ENCODE results near the gene TSSK1B.
"Not testable (repeated sequence)": the region's sequence is repeated elsewhere in the genome, so short reads cannot be mapped to it uniquely, and the experiment has no call there.

Gene TSSK1B

GRCh38 chr5:113434889-113435288 is at the start of gene TSSK1B:
Gene TSSK1B (minus strand): TSS chr5:113434989. CDS start chr5:113434839, 150 bp downstream.
- DNase-seq, result no peak

GRCh38 chr5:113480243-113480642 is 45.5 kb upstream of the TSSK1B start:
- no peak for DNase-seq

GRCh38 chr5:113478691-113479090 is 43.9 kb upstream of the TSSK1B start:
- DNase-seq, result no peak

GRCh38 chr5:113474100-113474728 is 39.4 kb upstream of the TSSK1B start:
- DNase-seq, result no peak

- no peak for DNase-seq
Observed at GRCh38 chr5:113463032-113463431, 28.2 kb upstream of the TSSK1B start.

- DNase-seq, result not testable (repeated sequence)
Observed at GRCh38 chr5:113457106-113457505, 22.3 kb upstream of the TSSK1B start.

GRCh38 chr5:113452941-113453340 is 18.2 kb upstream of the TSSK1B start:
- DNase-seq, result no peak

- no peak for DNase-seq
Observed at GRCh38 chr5:113451797-113452196, 17.0 kb upstream of the TSSK1B start.

- no peak for DNase-seq
Observed at GRCh38 chr5:113450929-113451328, 16.1 kb upstream of the TSSK1B start.

- DNase-seq, result no peak
Observed at GRCh38 chr5:113450462-113450861, 15.7 kb upstream of the TSSK1B start.

GRCh38 chr5:113448252-113448651 is 13.5 kb upstream of the TSSK1B start:
- DNase-seq, result no peak

- DNase-seq, result no peak
Observed at GRCh38 chr5:113447498-113448050, 12.8 kb upstream of the TSSK1B start.

- no peak for DNase-seq
Observed at GRCh38 chr5:113446358-113446927, 11.7 kb upstream of the TSSK1B start.

GRCh38 chr5:113437111-113437510 is 2.3 kb upstream of the TSSK1B start:
- no peak for DNase-seq

- no peak for DNase-seq
Observed at GRCh38 chr5:113435575-113435974, 786 bp upstream of the TSSK1B start.

GRCh38 chr5:113433862-113434612 is 752 bp downstream of the TSSK1B start:
- no peak for DNase-seq

GRCh38 chr5:113433071-113433470 is 1.7 kb downstream of the TSSK1B start:
- no peak for DNase-seq

- DNase-seq, result no peak
Observed at GRCh38 chr5:113427871-113428574, 6.8 kb downstream of the TSSK1B start.

- no peak for DNase-seq
Observed at GRCh38 chr5:113425909-113426308, 8.9 kb downstream of the TSSK1B start.

- DNase-seq, result no peak
Observed at GRCh38 chr5:113421693-113422092, 13.1 kb downstream of the TSSK1B start.

- no peak for DNase-seq
Observed at GRCh38 chr5:113405530-113405929, 29.3 kb downstream of the TSSK1B start.

GRCh38 chr5:113404269-113404668 is 30.5 kb downstream of the TSSK1B start:
- DNase-seq, result no peak

GRCh38 chr5:113397986-113398385 is 36.8 kb downstream of the TSSK1B start:
- not testable (repeated sequence) for DNase-seq
